Measurements from ENCODE around the gene KPTN. TPM values are rescaled to one million over a fixed set of nuclear protein-coding genes. Genes with fewer than 3 reads are reported as not detected.

Gene KPTN
- total and polyA plus RNA-seq, 4 donors = 7.1 to 29.0 (median 17.5) TPM

- no peaks in the 10 kb centered on the region for H3K9me3 ChIP-seq (ENCODE audit: control insufficient read depth, insufficient read depth, low read length)
- 88% methylated on average over 3 of the region's 9 CpGs for WGBS (ENCODE audit: insufficient coverage)
- H3K36me3 ChIP-seq (ENCODE audit: control insufficient read depth, insufficient read depth, low read length) = no peaks in the 10 kb centered on the region
- no peak overlapping the region for H3K27ac ChIP-seq (ENCODE audit: low read depth, low read length)
- no peak overlapping the region for H3K4me3 ChIP-seq (ENCODE audit: low read depth, low read length)
- peaks cover 17% of the 10 kb centered on the region for H3K4me1 ChIP-seq (ENCODE audit: control insufficient read depth, insufficient read depth, low read length)
- no peaks in the 10 kb centered on the region for H3K27me3 ChIP-seq (ENCODE audit: control insufficient read depth, insufficient read depth, low read length)
- no peak for DNase-seq (ENCODE audit: low read depth in 4 of 6, low spot score in 6 of 6)
Observed at GRCh38 chr19:47518854-47519253, 34.8 kb upstream of the KPTN start.

DNA sequence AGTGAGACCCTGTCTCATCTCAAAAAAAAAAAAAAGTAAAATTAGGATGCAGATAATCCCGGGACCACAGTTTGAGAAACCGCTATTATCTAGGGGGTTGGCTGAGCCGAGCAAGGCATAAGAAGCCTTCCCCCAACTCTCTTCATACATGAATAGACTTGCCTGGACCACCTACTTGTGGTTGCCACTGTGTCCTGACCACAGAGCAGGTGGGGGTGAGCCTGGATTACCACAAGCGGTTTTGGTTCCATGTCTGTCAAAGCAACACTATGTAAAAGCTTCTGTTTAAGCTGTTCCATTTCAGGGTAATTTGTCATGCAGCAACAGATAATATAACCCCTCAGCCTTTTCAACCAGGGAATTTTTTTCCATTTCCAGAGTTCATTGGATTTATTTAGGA lies 34.1 kb upstream of the KPTN start:
- DNase-seq (ENCODE audit: low read depth in 4 of 6, low spot score in 6 of 6) = no peak
- WGBS (ENCODE audit: insufficient coverage) = 61% methylated on average over 4 of the region's 4 CpGs
- H3K27ac ChIP-seq (ENCODE audit: low read depth, low read length) = no peak overlapping the region

GRCh38 chr19:47514869-47515588 lies 31.0 kb upstream of the KPTN start, which contains the start of gene NAPA:
TSS of gene NAPA (minus strand) at chr19:47515063. CDS start at chr19:47514940, 123 bp downstream.
- WGBS (ENCODE audit: insufficient coverage) = under 1% methylated on average over 78 of the region's 78 CpGs
- H3K4me3 ChIP-seq (ENCODE audit: low read depth, low read length) = peak within 1 kb of the TSS; percentile 100
- DNase-seq (ENCODE audit: low read depth in 4 of 6, low spot score in 6 of 6) = peak; percentile 98 to 100 (median 100)
- H3K4me1 ChIP-seq (ENCODE audit: control insufficient read depth, insufficient read depth, low read length) = peaks cover 54% of the 10 kb centered on the region
- peak within 1 kb of the TSS; percentile 95 for H3K27ac ChIP-seq (ENCODE audit: low read depth, low read length)
- no peaks in the 10 kb centered on the region for H3K27me3 ChIP-seq (ENCODE audit: control insufficient read depth, insufficient read depth, low read length)
- H3K36me3 ChIP-seq (ENCODE audit: control insufficient read depth, insufficient read depth, low read length) = peaks cover 18% of the 10 kb centered on the region
- no peaks in the 10 kb centered on the region for H3K9me3 ChIP-seq (ENCODE audit: control insufficient read depth, insufficient read depth, low read length)

More for the DNA sequence above, 34.1 kb upstream of the KPTN start:
- Histone ChIP-seq H3K27me3 (ENCODE audit: control insufficient read depth, insufficient read depth, low read length) (no peaks in the 10 kb centered on the region), H3K36me3 (ENCODE audit: control insufficient read depth, insufficient read depth, low read length) (peaks cover under 1% of the 10 kb centered on the region), H3K4me1 (ENCODE audit: control insufficient read depth, insufficient read depth, low read length) (peaks cover 24% of the 10 kb centered on the region), H3K9me3 (ENCODE audit: control insufficient read depth, insufficient read depth, low read length) (no peaks in the 10 kb centered on the region), H3K4me3 (ENCODE audit: low read depth, low read length) (no peak overlapping the region)

- no peak for DNase-seq (ENCODE audit: low read depth in 4 of 6, low spot score in 6 of 6)
- Histone ChIP-seq H3K9me3 (ENCODE audit: control insufficient read depth, insufficient read depth, low read length) (no peaks in the 10 kb centered on the region), H3K27me3 (ENCODE audit: control insufficient read depth, insufficient read depth, low read length) (no peaks in the 10 kb centered on the region), H3K27ac (ENCODE audit: low read depth, low read length) (peak overlapping the region; percentile 95), H3K4me1 (ENCODE audit: control insufficient read depth, insufficient read depth, low read length) (peaks cover 61% of the 10 kb centered on the region), H3K4me3 (ENCODE audit: low read depth, low read length) (peak overlapping the region; percentile 100), H3K36me3 (ENCODE audit: control insufficient read depth, insufficient read depth, low read length) (peaks cover 21% of the 10 kb centered on the region)
- WGBS (ENCODE audit: insufficient coverage) = 7% methylated on average over 40 of the region's 40 CpGs
Observed at GRCh38 chr19:47514151-47514868, 30.3 kb upstream of the KPTN start.

GRCh38 chr19:47512948-47513319 lies 28.9 kb upstream of the KPTN start:
- WGBS (ENCODE audit: insufficient coverage) = 71% methylated on average over 5 of the region's 8 CpGs
- Histone ChIP-seq H3K36me3 (ENCODE audit: control insufficient read depth, insufficient read depth, low read length) (peaks cover 23% of the 10 kb centered on the region), H3K4me1 (ENCODE audit: control insufficient read depth, insufficient read depth, low read length) (peaks cover 69% of the 10 kb centered on the region), H3K9me3 (ENCODE audit: control insufficient read depth, insufficient read depth, low read length) (no peaks in the 10 kb centered on the region), H3K27ac (ENCODE audit: low read depth, low read length) (no peak overlapping the region), H3K27me3 (ENCODE audit: control insufficient read depth, insufficient read depth, low read length) (no peaks in the 10 kb centered on the region), H3K4me3 (ENCODE audit: low read depth, low read length) (no peak overlapping the region)
- DNase-seq (ENCODE audit: low read depth in 4 of 6, low spot score in 6 of 6) = no peak

DNA sequence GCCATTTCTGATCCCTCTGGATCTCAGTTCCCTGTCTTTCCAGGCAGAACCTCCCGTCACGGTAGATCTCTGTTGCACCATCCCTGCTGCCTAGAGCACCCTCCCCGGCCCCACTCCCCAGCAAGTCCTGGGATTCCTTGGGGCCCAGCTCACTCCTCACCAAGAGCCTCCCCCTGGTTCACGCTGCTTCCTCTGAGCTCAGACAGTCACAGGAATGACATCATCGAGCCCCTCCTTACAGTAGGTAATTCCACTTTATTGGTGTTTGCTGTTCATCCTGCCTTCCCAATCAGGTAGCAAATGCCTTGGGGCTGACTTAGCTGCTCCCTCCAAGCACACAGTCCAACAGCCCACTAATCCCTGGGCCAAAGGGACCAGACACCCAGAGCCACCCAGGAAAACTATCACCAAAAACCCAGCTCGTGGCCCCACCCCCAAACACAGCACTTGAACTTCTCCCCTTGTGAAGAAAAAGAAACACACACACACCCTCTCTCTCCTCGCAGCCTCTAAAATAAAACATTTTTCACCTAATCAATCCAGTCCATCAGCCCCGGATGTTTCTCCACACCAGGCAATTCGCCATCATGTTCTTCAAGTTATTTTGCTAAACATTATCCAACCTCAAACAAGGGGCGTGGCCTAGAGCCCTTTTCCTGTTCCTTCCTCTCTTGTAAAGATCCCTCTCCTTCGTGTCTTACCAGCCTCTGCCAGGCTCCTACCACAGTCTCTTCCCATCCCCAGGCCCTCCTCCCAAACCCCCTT lies 28.3 kb upstream of the KPTN start:
- Histone ChIP-seq H3K27me3 (ENCODE audit: control insufficient read depth, insufficient read depth, low read length) (no peaks in the 10 kb centered on the region), H3K4me3 (ENCODE audit: low read depth, low read length) (no peak overlapping the region), H3K4me1 (ENCODE audit: control insufficient read depth, insufficient read depth, low read length) (peaks cover 74% of the 10 kb centered on the region), H3K9me3 (ENCODE audit: control insufficient read depth, insufficient read depth, low read length) (no peaks in the 10 kb centered on the region), H3K36me3 (ENCODE audit: control insufficient read depth, insufficient read depth, low read length) (peaks cover 27% of the 10 kb centered on the region), H3K27ac (ENCODE audit: low read depth, low read length) (no peak overlapping the region)
- 87% methylated on average over 11 of the region's 11 CpGs for WGBS (ENCODE audit: insufficient coverage)
- DNase-seq (ENCODE audit: low read depth in 4 of 6, low spot score in 6 of 6) = no peak

DNA sequence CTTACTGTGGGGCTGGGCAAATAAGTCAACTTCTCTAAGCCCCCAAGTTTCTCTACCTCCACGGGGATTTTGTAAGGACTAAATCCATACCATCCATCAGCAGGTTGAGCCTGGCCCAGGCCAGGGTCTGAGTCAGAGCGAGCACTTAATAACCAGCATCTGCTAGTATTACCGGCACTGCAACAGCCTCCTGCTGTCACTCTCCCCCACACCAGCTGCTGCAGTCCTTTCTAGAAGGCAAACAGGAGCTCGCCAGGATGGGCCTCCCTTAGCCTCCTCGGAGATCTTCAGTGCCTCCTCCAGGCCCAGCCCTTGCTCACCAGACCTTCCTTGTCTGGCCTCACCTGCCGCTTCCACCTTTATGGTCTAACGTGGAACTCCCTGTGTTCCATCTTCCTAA lies 27.7 kb upstream of the KPTN start:
- no peaks in the 10 kb centered on the region for H3K9me3 ChIP-seq (ENCODE audit: control insufficient read depth, insufficient read depth, low read length)
- WGBS (ENCODE audit: insufficient coverage) = 73% methylated on average over 7 of the region's 7 CpGs
- peaks cover 33% of the 10 kb centered on the region for H3K36me3 ChIP-seq (ENCODE audit: control insufficient read depth, insufficient read depth, low read length)
- H3K27ac ChIP-seq (ENCODE audit: low read depth, low read length) = no peak overlapping the region
- H3K27me3 ChIP-seq (ENCODE audit: control insufficient read depth, insufficient read depth, low read length) = no peaks in the 10 kb centered on the region
- DNase-seq (ENCODE audit: low read depth in 4 of 6, low spot score in 6 of 6) = no peak
- no peak overlapping the region for H3K4me3 ChIP-seq (ENCODE audit: low read depth, low read length)
- peaks cover 81% of the 10 kb centered on the region for H3K4me1 ChIP-seq (ENCODE audit: control insufficient read depth, insufficient read depth, low read length)

DNA sequence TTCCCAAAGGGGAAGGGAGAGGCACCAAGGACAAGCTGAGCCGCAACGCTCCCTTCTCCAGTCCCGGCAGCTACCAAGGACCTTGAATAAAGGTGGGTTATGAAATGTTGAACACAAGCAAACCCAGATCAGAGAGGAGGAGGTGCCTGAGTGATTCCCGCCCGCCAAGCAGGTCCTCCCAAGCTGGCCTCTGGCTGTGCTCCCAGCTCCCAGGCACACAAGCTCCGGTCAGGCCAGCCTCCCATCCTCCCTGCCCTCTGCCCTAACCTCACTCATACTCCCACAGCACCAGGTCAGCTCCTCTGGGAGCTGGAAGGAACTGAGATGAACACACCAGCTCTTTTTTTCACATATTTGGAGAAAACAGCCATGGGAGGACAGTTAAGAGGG lies 27.1 kb upstream of the KPTN start:
- no peak overlapping the region for H3K27ac ChIP-seq (ENCODE audit: low read depth, low read length)
- DNase-seq (ENCODE audit: low read depth in 4 of 6, low spot score in 6 of 6) = no peak
- no peak overlapping the region for H3K4me3 ChIP-seq (ENCODE audit: low read depth, low read length)
- peaks cover 83% of the 10 kb centered on the region for H3K4me1 ChIP-seq (ENCODE audit: control insufficient read depth, insufficient read depth, low read length)
- no peaks in the 10 kb centered on the region for H3K9me3 ChIP-seq (ENCODE audit: control insufficient read depth, insufficient read depth, low read length)
- H3K27me3 ChIP-seq (ENCODE audit: control insufficient read depth, insufficient read depth, low read length) = no peaks in the 10 kb centered on the region
- peaks cover 39% of the 10 kb centered on the region for H3K36me3 ChIP-seq (ENCODE audit: control insufficient read depth, insufficient read depth, low read length)
- 96% methylated on average over 4 of the region's 6 CpGs for WGBS (ENCODE audit: insufficient coverage)

DNA sequence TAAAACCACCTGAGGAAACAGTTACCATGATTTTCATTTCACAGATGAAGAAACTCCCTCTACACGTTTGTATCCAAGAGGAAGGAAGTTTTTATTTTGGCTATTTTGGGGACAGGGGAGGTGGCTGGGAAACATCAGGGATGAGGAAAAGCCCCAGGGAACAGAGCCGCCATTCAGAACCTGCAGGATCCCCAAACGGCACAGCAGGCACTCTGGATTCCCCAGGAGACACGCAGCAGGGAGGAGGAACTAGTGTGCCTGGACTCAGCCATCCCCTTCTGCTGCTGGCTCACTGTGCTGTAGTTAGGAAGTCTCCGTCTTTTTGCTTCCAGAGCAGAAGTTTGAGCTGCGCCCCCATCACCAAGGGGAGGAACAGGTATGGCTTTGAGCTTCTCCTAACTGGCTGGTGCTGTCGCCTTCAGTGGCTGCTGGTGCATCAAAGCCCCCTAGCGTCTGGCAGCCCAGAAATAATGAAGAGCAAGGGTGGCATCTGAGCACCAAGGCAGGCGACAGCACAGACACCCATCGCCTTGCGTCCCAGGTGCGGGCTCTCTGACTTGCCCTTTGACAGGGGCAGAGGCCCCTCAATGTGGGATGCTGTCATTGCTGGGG lies 26.6 kb upstream of the KPTN start:
- Histone ChIP-seq H3K4me3 (ENCODE audit: low read depth, low read length) (no peak overlapping the region), H3K9me3 (ENCODE audit: control insufficient read depth, insufficient read depth, low read length) (no peaks in the 10 kb centered on the region), H3K4me1 (ENCODE audit: control insufficient read depth, insufficient read depth, low read length) (peaks cover 78% of the 10 kb centered on the region), H3K27ac (ENCODE audit: low read depth, low read length) (peak overlapping the region; percentile 61), H3K27me3 (ENCODE audit: control insufficient read depth, insufficient read depth, low read length) (no peaks in the 10 kb centered on the region), H3K36me3 (ENCODE audit: control insufficient read depth, insufficient read depth, low read length) (peaks cover 43% of the 10 kb centered on the region)
- WGBS (ENCODE audit: insufficient coverage) = 78% methylated on average over 11 of the region's 12 CpGs
- no peak for DNase-seq (ENCODE audit: low read depth in 4 of 6, low spot score in 6 of 6)
